Activated T-cell treated with anti-CD3 and anti-CD28 coated beads, Interleukin-2, amount 50 U/mL, for 72 hours (primary cell): ENCODE data around the gene LARP4B. TPM values are rescaled to one million over a fixed set of nuclear protein-coding genes. Genes with fewer than 3 reads are reported as not detected.

Source experiments
- ATAC-seq, 2 donors: fragments of 150-1000 bp; cut with Tn5 transposase; replicated peaks in 1 of 2; 2 replicates each; pipeline ENCODE4 v1.10.0; 2021; ENCODE audit warnings: moderate library complexity in 2 of 2, mild to moderate bottlenecking in 1 of 2
- DNase-seq, 2 donors: peaks; one replicate each; pipeline ENCODE4 v3.0.0; 2021 to 2022; ENCODE audit warnings: mixed read lengths in 1 of 2
- H3K27ac Mint-ChIP-seq: one replicate; pipeline ENCODE4 v1.8.0; 2022; ENCODE audit warnings: mild to moderate bottlenecking, moderate library complexity, mixed read lengths
- H3K27me3 Mint-ChIP-seq: one replicate; pipeline ENCODE4 v1.8.0; 2022; ENCODE audit warnings: low read depth, mixed read lengths
- H3K36me3 Mint-ChIP-seq, 2 donors: one replicate each; pipeline ENCODE4 v1.8.0; 2022; ENCODE audit warnings: mixed read lengths in 2 of 2, mild to moderate bottlenecking in 1 of 2; ENCODE audit not compliant: insufficient read depth in 2 of 2
- H3K4me1 Mint-ChIP-seq: one replicate; pipeline ENCODE4 v1.8.0; 2022; ENCODE audit warnings: low read depth, mixed read lengths
- H3K4me3 Mint-ChIP-seq, 2 donors: one replicate each; pipeline ENCODE4 v1.8.0; 2022; ENCODE audit warnings: mild to moderate bottlenecking in 2 of 2, mixed read lengths in 2 of 2, moderate library complexity in 2 of 2
- H3K9me3 Mint-ChIP-seq, 2 donors: one replicate each; pipeline ENCODE4 v1.8.0; 2022; ENCODE audit warnings: mixed read lengths in 2 of 2
- total RNA-seq, 2 donors: library from RNA; stranded (reverse); gene quantifications; one replicate each; pipeline ENCODE4 v1.2.3, GENCODE V29; 2022

Gene LARP4B
- total RNA-seq, 2 donors from 2014 or later: 103 to 109 TPM

DNA sequence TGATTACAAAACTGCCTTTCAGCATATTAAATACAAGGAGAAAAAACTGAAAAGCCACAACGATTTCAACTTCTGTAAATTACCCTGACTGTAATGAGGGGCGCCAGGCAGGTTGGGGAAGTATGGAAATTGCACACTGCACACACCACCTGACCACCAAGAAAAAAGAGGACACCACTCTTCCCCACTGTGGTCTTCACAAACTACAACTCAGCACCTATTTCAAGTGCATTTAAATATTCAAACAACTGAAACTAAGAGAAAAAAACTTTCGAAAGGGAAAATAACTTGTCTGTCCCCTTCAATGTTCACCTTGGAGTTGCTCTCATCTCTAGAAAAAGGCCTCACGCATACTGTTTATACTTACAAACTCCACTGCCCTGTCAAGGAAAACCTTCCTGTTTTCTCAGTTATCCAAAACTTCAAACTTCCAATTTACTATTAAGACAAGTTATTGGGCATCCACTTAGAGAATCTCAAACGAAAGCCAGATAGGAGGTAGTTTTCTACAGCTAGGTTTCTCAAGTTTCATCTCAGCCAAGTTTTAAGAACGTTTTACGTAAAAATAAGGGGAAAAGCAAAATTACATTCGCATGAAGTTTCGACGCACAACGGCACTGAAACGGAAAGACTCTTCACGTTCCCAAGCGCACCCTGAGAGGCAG is 1.4 kb downstream of the LARP4B start:
- H3K4me1 Mint-ChIP-seq: peaks cover 51% of the 10 kb centered on the region
- DNase-seq (peak in 1 of 2 donors; percentile 14), ATAC-seq (no peak)
- H3K36me3 Mint-ChIP-seq: peaks cover 8 to 11% of the 10 kb centered on the region in 2 donors
- H3K4me3 Mint-ChIP-seq: peak overlapping the region; percentile 92 to 96
- no peaks in the 10 kb centered on the region for H3K27me3 Mint-ChIP-seq
- H3K9me3 Mint-ChIP-seq: no peaks in the 10 kb centered on the region
- peak overlapping the region; percentile 91 for H3K27ac Mint-ChIP-seq

DNA sequence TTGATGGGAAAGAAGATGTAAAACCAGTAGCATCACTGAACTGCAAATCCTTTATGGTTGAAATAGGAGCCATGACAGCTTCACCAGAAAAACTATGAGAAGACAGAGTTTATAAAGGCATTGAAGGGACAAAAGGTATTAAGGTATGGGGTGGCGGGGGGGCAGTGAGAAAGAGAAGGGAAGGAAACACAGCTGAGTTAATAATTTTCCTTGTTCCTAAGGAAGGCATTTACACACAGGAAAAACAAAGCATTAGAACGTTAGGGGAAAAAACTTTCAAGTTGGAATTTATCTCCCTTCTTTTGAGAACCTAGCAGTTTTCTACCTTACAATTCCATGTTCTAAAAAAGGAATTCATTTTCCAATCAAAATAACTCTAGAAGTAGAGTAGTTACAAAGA is 4.4 kb downstream of the LARP4B start:
- no peaks in the 10 kb centered on the region for H3K9me3 Mint-ChIP-seq
- DNase-seq: no peak
- peaks cover 62% of the 10 kb centered on the region for H3K4me1 Mint-ChIP-seq
- peak overlapping the region in 1 of 2 donors; percentile 29 for H3K4me3 Mint-ChIP-seq
- H3K27me3 Mint-ChIP-seq: no peaks in the 10 kb centered on the region
- H3K27ac Mint-ChIP-seq: peak overlapping the region; percentile 70
- no peak for ATAC-seq
- peaks cover 11 to 21% of the 10 kb centered on the region in 2 donors for H3K36me3 Mint-ChIP-seq

DNA sequence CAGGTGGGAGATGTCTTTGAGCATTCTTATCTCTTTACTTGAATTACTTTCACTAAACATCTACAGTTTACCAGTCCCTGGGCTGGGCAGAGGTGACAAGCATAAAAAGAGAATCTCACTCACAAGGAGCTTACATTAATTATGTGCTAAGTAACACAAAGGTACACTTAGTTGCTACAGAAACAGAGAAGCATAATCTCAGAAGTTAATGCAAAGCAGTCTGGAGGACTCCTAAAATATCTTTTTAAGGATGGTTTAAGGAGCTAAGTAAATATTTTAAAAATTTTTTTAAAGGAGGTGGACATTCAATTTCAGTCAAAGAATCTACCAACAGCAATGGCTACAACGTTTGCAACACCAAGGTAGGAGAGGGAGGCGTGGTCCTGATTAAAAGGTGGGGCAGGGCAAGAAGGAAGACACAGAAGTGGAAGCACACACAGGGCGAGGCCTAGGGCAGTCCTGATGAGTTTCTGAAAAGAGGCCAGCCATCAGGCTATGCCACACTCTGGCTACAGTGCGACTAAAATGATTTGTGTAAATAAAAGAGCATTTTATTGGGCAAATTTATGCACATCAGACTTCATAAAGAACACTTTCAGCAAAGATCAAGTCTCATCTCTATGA is 5.3 kb downstream of the LARP4B start:
- peaks cover 11 to 21% of the 10 kb centered on the region in 2 donors for H3K36me3 Mint-ChIP-seq
- ATAC-seq (no peak), DNase-seq (no peak)
- H3K9me3 Mint-ChIP-seq: no peaks in the 10 kb centered on the region
- no peaks in the 10 kb centered on the region for H3K27me3 Mint-ChIP-seq
- H3K4me1 Mint-ChIP-seq: peaks cover 72% of the 10 kb centered on the region
- H3K27ac Mint-ChIP-seq: peak overlapping the region; percentile 56
- no peak overlapping the region for H3K4me3 Mint-ChIP-seq

DNA sequence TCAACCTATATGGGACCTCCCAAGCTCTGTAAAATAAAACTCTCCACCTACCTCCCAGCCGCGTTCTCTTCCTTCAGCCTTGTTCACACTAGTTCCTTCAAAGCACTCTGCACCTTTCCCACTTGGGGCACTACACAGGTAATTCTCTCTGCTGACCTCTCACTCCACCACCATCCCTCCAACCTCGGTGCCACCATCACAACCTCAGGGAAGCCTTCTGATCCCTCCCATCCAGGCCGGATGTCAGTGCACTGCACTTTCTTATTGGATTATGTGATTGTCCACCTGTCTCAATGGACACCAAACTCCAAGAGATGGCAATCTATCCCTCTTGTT is 7.0 kb downstream of the LARP4B start:
- Mint-ChIP-seq H3K9me3 (no peaks in the 10 kb centered on the region), H3K4me3 (no peak overlapping the region), H3K27ac (peak overlapping the region; percentile 62), H3K36me3 (peaks cover 7 to 17% of the 10 kb centered on the region in 2 donors), H3K4me1 (peaks cover 64% of the 10 kb centered on the region), H3K27me3 (no peaks in the 10 kb centered on the region)
- ATAC-seq (no peak), DNase-seq (no peak)

DNA sequence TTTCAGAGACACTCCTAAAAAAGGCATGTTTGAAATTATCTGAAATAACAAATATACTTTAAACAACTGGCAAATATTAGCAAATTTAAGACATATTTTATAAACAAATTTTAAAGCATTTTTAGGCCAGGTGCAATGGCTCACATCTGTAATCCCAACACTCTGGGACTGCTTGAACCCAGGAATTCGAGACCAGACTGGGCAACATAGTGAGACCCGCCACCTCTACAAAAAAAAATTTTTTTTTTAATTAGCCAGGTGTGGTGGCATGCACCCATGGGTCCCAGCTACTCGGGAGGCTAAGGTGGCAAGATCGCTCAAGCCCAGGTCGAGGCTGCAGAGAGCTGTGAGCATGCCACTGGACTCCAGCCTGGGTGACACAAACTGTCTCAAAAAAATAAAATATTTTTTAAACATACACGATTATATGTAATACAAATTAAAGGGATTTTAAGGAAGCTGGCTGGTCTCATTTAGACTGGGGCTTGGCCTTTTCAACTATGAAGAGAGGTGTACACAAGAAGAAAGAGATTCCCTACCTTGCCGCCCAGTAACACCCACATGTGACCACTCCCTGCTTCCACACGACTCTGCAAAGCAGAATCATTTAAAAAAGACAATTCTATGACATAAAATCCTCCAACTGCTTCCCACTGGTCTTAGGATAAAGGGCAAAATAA is 7.5 kb downstream of the LARP4B start:
- Mint-ChIP-seq H3K4me1 (peaks cover 59% of the 10 kb centered on the region), H3K9me3 (no peaks in the 10 kb centered on the region), H3K4me3 (no peak overlapping the region), H3K36me3 (peaks cover 7 to 16% of the 10 kb centered on the region in 2 donors), H3K27me3 (no peaks in the 10 kb centered on the region), H3K27ac (peak overlapping the region; percentile 62)
- no peak for DNase-seq
- no peak for ATAC-seq

DNA sequence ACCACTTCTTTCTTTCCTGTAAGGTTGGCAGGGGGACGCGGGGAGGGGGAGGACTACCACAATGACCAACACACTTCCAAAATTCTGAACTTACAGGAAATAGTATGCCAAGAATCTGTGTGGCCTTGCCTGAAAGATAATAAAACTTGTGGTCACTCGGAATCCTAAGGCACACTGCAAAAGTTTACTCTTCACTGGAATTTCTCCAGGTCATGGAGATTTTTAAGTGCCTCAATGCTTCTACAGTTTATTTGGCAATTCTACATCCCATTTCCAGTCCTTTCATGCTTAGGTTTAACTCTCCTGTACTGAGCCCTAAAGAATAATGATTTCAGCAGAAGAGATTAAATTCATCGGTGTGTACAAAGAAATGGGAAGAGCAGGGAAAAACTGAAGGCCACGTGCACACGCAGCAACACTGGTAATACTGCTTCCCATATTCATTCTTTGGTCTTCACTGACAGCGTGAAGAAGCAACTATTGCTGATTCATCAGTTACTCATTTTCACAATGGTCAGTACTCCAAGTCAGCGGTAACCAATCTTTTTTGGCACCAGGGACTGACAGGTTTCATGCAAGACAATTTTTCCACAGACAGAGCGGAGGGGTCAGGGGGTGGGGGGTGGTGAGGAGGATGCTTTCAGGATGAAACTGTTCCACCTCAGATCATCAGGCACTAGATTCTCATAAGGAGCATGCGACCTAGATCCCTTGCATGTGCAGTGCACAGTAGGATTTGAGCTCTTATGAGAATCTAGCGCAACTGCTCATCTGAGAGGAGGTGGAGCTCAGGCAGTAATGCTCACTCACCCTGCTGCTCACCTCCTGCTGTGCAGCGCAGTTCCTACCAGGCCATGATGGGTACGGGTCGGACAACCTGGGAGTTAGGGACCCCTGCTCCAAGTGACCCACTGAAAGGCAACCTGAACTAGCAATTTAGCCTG is 9.8 kb downstream of the LARP4B start:
- Mint-ChIP-seq H3K4me3 (no peak overlapping the region), H3K27ac (no peak overlapping the region), H3K27me3 (no peaks in the 10 kb centered on the region), H3K36me3 (peaks cover 10 to 23% of the 10 kb centered on the region in 2 donors), H3K4me1 (peaks cover 36% of the 10 kb centered on the region), H3K9me3 (no peaks in the 10 kb centered on the region)
- DNase-seq (no peak), ATAC-seq (no peak)

DNA sequence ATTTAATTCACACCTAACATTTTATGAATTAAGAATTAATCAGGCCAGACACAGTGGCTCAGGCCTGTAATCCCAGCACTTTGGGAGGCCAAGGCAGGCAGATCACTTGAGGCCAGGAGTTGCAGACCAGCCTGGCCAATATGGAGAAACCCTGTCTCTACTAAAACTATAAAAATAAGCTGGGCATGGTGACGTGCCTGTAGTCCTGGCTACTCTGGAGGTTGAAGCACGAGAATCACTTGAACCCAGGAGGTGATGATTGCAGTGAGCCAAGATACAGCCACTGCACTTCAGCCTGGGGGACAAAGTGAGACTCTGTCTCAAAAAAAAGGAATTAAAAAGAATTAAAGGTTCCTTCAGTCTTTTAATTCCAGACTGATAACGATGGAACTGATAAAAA is 11.1 kb downstream of the LARP4B start:
- Mint-ChIP-seq H3K36me3 (peaks cover 7 to 21% of the 10 kb centered on the region in 2 donors), H3K27ac (no peak overlapping the region), H3K4me1 (peaks cover 28% of the 10 kb centered on the region), H3K4me3 (no peak overlapping the region), H3K9me3 (no peaks in the 10 kb centered on the region), H3K27me3 (no peaks in the 10 kb centered on the region)
- ATAC-seq (no peak), DNase-seq (no peak)

DNA sequence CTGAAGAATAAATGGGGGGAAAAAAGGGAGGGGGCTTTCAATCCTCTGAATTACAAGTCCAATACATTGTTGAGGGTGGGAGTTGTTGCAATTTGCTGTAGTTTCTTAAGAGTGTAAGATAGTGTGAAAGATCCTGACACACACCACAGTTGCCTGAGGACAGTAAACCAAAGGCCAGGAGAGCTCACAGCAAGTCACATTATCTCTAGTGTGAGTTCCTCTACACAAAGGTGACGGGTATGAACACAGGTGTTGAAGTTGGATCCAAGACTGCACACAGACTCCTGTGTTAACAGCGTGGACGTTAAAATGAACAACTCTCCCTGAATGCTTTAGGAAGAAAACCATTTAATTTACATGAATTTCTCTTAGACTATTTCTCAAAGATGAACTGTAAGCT is 12.0 kb downstream of the LARP4B start:
- Mint-ChIP-seq H3K9me3 (no peaks in the 10 kb centered on the region), H3K27me3 (no peaks in the 10 kb centered on the region), H3K4me1 (peaks cover 23% of the 10 kb centered on the region), H3K27ac (no peak overlapping the region), H3K36me3 (peaks cover 6 to 18% of the 10 kb centered on the region in 2 donors), H3K4me3 (no peak overlapping the region)
- ATAC-seq (no peak), DNase-seq (no peak)

DNA sequence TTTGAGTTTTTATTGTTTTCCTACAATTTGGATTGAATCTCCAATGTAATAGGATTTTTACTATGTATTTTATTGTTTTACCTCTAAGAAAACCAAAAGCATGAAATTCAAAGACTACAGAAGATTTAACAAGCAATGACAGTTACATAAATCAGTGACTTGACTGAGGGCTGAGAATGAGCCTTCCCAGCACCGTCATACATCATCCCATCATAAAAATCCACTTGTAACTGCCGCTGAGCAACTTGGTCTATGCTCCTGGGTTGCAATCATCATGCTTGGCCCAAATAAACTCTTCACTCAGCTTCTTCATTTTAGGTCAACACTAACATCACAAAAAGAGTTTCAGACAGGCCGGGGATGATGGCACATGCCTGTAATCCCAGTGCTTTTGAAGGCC is 13.5 kb downstream of the LARP4B start:
- no peak for ATAC-seq
- no peak overlapping the region for H3K4me3 Mint-ChIP-seq
- no peaks in the 10 kb centered on the region for H3K9me3 Mint-ChIP-seq
- peaks cover 5 to 14% of the 10 kb centered on the region in 2 donors for H3K36me3 Mint-ChIP-seq
- peaks cover 13% of the 10 kb centered on the region for H3K4me1 Mint-ChIP-seq
- no peaks in the 10 kb centered on the region for H3K27me3 Mint-ChIP-seq
- no peak overlapping the region for H3K27ac Mint-ChIP-seq
- no peak for DNase-seq

DNA sequence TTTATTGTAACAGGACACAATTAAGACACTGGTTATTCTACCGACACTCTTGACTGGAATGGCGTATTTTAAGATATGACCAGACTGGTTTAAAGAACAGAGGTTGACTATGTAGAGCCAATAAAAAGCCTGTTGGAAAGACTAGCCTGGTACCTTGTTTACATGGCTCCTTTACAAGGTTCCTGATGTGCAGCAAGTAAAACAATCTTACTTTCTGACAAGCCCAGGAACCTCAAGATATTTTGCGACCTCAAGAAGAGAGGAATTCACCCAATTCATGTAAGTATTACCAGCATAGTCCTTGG is 14.1 kb downstream of the LARP4B start:
- no peak overlapping the region for H3K4me3 Mint-ChIP-seq
- H3K27me3 Mint-ChIP-seq: no peaks in the 10 kb centered on the region
- H3K9me3 Mint-ChIP-seq: no peaks in the 10 kb centered on the region
- peaks cover 5 to 14% of the 10 kb centered on the region in 2 donors for H3K36me3 Mint-ChIP-seq
- ATAC-seq: no peak
- peaks cover 13% of the 10 kb centered on the region for H3K4me1 Mint-ChIP-seq
- no peak for DNase-seq
- H3K27ac Mint-ChIP-seq: no peak overlapping the region

DNA sequence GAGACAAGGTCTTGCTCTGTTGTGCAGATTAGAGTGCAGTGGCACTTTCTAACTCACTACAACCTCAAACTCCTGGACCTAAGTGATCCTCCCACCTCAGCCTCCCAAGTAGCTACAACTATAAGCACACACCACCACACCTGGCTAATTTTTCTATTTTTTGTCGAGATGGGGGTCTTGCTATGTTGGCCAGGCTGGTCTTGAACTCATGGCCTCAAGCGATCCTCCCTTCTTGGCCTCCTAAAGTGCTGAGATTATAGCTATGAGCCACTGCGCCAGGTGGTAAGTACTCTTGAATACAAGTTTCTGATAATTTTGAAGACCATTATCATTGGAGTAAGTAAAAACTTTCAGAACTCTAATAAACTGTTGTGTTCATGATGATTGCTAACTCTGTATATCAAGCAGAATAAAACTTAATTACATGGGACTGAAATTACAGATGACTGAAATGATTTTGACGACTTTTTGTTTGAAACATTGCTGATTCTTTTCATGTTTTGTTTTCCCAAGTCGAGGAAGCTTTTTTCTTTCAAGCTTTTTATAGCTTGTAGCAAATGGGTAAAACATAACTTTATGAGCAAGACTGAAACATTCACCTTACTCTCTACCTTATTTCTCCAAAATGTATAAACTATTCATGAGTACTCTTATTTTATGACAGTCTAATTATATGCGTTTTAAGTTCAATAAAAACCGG is 14.6 kb downstream of the LARP4B start:
- no peaks in the 10 kb centered on the region for H3K9me3 Mint-ChIP-seq

DNA sequence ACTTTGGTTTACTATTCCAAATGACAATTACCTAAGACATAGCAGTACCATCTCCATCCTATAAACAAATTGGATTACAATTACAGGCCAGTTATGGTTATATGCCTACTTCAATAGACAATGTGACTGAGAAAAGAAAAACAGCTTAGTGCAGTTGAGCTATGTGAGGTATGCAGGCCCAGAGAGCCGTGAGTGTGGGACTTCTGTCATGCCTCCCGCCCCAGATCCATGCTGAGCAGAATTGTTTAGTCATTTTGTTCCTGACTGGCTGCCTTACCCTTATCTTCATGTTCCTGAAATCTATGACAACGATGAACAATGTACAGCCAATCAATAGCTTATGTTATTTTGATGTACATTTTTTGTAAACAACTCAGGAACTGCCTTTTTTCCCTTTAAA is 21.7 kb downstream of the LARP4B start:
- peaks cover 0 to 16% of the 10 kb centered on the region in 2 donors for H3K36me3 Mint-ChIP-seq
- peaks cover 32% of the 10 kb centered on the region for H3K4me1 Mint-ChIP-seq
- DNase-seq: no peak
- no peak for ATAC-seq
- H3K9me3 Mint-ChIP-seq: no peaks in the 10 kb centered on the region
- H3K27me3 Mint-ChIP-seq: no peaks in the 10 kb centered on the region
- H3K4me3 Mint-ChIP-seq: no peak overlapping the region
- H3K27ac Mint-ChIP-seq: peak overlapping the region; percentile 11

More for the DNA sequence above, 14.6 kb downstream of the LARP4B start:
- Mint-ChIP-seq H3K27me3 (no peaks in the 10 kb centered on the region), H3K36me3 (peaks cover 5 to 16% of the 10 kb centered on the region in 2 donors), H3K4me3 (no peak overlapping the region), H3K27ac (no peak overlapping the region), H3K4me1 (peaks cover 9% of the 10 kb centered on the region)
- DNase-seq: no peak
- no peak for ATAC-seq
